HepG2 (cell line): ENCODE data around the gene PGS1. TPM values are rescaled to one million over a fixed set of nuclear protein-coding genes. Genes with fewer than 3 reads are reported as not detected.
A peak's percentile ranks its signal among the peaks of the same experiment; 100 is the strongest.

Experiments used
- ATF7 ChIP-seq, 2 experiments: fragments of 450-650 bp in 1 of 2; sonication (generic) in 1 of 2; formaldehyde crosslinking in 1 of 2; IDR thresholded peaks; 2 replicates each; pipeline versions ENCODE4 v1.4.0 to v1.6.1; 2016 to 2020; ENCODE audit warnings: antibody characterized with exemption in 1 of 2, mild to moderate bottlenecking in 1 of 2, missing genetic modification reagents in 1 of 2
- CBX5 ChIP-seq: sonication (generic); formaldehyde crosslinking; IDR thresholded peaks from 2 replicates; pipeline ENCODE4 v1.4.0; 2020; ENCODE audit warnings: missing genetic modification reagents, borderline replicate concordance
- ELF4 ChIP-seq: sonication (generic); formaldehyde crosslinking; IDR thresholded peaks from 2 replicates; pipeline ENCODE4 v1.5.0; 2020; ENCODE audit warnings: missing genetic modification reagents, mild to moderate bottlenecking, moderate library complexity, borderline replicate concordance
- IRF1 ChIP-seq: sonication (generic); formaldehyde crosslinking; IDR thresholded peaks from 2 replicates; pipeline ENCODE4 v1.4.0; 2020; ENCODE audit warnings: low read depth, mild to moderate bottlenecking, missing genetic modification reagents
- MXD4 ChIP-seq: IDR thresholded peaks from 2 replicates; pipeline ENCODE4 v1.6.1; 2016; ENCODE audit warnings: mild to moderate bottlenecking, missing biosample characterization, missing genetic modification reagents
- RNF2 ChIP-seq: fragments of 450-650 bp; conservative IDR thresholded peaks from 2 replicates; pipeline ENCODE4 v1.6.1; 2016; ENCODE audit warnings: low read depth
- RNF219 ChIP-seq: sonication (generic); formaldehyde crosslinking; IDR thresholded peaks from 2 replicates; pipeline ENCODE4 v1.5.0; 2020; ENCODE audit warnings: mild to moderate bottlenecking, missing genetic modification reagents
- USF2 ChIP-seq, 2 experiments: sonication (generic) in 1 of 2; formaldehyde crosslinking in 1 of 2; IDR thresholded peaks; 2 replicates each; pipeline versions ENCODE4 v1.5.1 to v1.6.1; 2011 to 2020; ENCODE audit warnings: borderline replicate concordance in 1 of 2, low read depth in 1 of 2, low read length in 1 of 2, mild to moderate bottlenecking in 1 of 2, missing genetic modification reagents in 1 of 2, moderate library complexity in 1 of 2
- ZBTB26 ChIP-seq: IDR thresholded peaks from 2 replicates; pipeline ENCODE4 v1.6.1; 2016; ENCODE audit warnings: missing compliant biosample characterization, missing genetic modification reagents, borderline replicate concordance
- ZBTB3 ChIP-seq: sonication (generic); formaldehyde crosslinking; IDR thresholded peaks from 2 replicates; pipeline ENCODE4 v1.4.0; 2020; ENCODE audit warnings: low read depth, mild to moderate bottlenecking, moderate library complexity, missing genetic modification reagents, borderline replicate concordance
- ZNF136 ChIP-seq: sonication (generic); formaldehyde crosslinking; IDR thresholded peaks from 2 replicates; pipeline ENCODE4 v1.8.1; 2022; ENCODE audit warnings: low read depth, mild to moderate bottlenecking, moderate library complexity, missing genetic modification reagents
- ZNF549 ChIP-seq: sonication (generic); formaldehyde crosslinking; IDR thresholded peaks from 2 replicates; pipeline ENCODE4 v1.5.0; 2020; ENCODE audit warnings: missing genetic modification reagents
- ZNF563 ChIP-seq: sonication (generic); formaldehyde crosslinking; IDR thresholded peaks from 2 replicates; pipeline ENCODE4 v1.8.0; 2022; ENCODE audit warnings: mild to moderate bottlenecking, moderate library complexity, missing genetic modification reagents
- ZNF607 ChIP-seq: sonication (generic); formaldehyde crosslinking; IDR thresholded peaks from 2 replicates; pipeline ENCODE4 v1.5.1; 2020; ENCODE audit warnings: missing genetic modification reagents, mild to moderate bottlenecking, borderline replicate concordance
- ZSCAN9 ChIP-seq: IDR thresholded peaks from 2 replicates; pipeline ENCODE4 v1.6.1; 2016; ENCODE audit warnings: borderline replicate concordance
- polyA plus RNA-seq, 8 experiments: library from polyadenylated mRNA; depleted of rRNA in 3 of 8; stranded (reverse) in 7 of 8; unstranded in 1 of 8; fragments of >200 nt; fragmentation: Illumina TruSeq in 4 of 8; extraction: Trizol in 4 of 8; gene quantifications; 2 replicates each; pipeline versions ENCODE4 v1.2.1 to v1.2.3, GENCODE V29; 2011 to 2016; ENCODE audit warnings: low read depth in 4 of 8, missing spikeins in 1 of 8, mixed read lengths in 1 of 8; ENCODE audit not compliant: insufficient read depth in 1 of 8
- total RNA-seq, 5 experiments: library from RNA; depleted of rRNA; stranded (reverse); fragments of >200 nt; fragmentation: Illumina TruSeq; extraction: Trizol; gene quantifications; 2 replicates each; pipeline ENCODE4 v1.2.3, GENCODE V29; 2016; ENCODE audit warnings: low read depth in 1 of 5

The PGS1 gene
- total and polyA plus RNA-seq, 2 of the 13 experiments (the other 11 are each of a cell fraction or from before 2014, with no cell fraction given) = 25.9 to 31.5 TPM

GRCh38 chr17:78432226-78433012 lies 54.0 kb downstream of the PGS1 start (continued):
- TF ChIP-seq RNF219 (CRISPR knock-in tag) (no peak), ZNF563 (CRISPR knock-in tag) (no peak), CBX5 (CRISPR knock-in tag) (no peak), ZNF549 (CRISPR knock-in tag) (no peak), ZNF136 (0 out of 2 replicates have a peak, but pooled peaks have one; percentile 38), USF2 (IDR thresholded peaks at IDR 0.05; ENCODE audit: low read depth, low read length) (no peak), USF2 (CRISPR knock-in tag; IDR thresholded peaks at IDR 0.05; ENCODE audit: borderline replicate concordance) (no peak), ZBTB26 (CRISPR knock-in tag) (no peak), MXD4 (0 out of 2 replicates have a peak, but pooled peaks have one; percentile 35), ZSCAN9 (CRISPR knock-in tag) (no peak), ATF7 (IDR thresholded peaks at IDR 0.05) (no peak), ATF7 (CRISPR knock-in tag; IDR thresholded peaks at IDR 0.05) (no peak), ZNF607 (CRISPR knock-in tag) (no peak), RNF2 (no peak), IRF1 (CRISPR knock-in tag) (no peak), ZBTB3 (CRISPR knock-in tag) (no peak), ELF4 (CRISPR knock-in tag) (no peak)
